ENCODE results near the gene ZNF367. TPM values are rescaled to one million over a fixed set of nuclear protein-coding genes. Genes with fewer than 3 reads are reported as not detected.

The ZNF367 gene
- total and polyA plus RNA-seq, 9 of the 15 experiments (the other 6 are each of a cell fraction or from before 2014, with no cell fraction given): 2.7 to 14.4 (median 10.0) TPM

GRCh38 chr9:96462541-96462940, 44.4 kb upstream of the ZNF367 start:
- intact Hi-C loops (cut with micrococcal nuclease): no loop called here
- Histone ChIP-seq H2AFZ (ENCODE audit: low read depth, low read length) (no peak overlapping the region), H4K20me1 (replicated peaks; ENCODE audit: control insufficient read depth, insufficient read depth, low read length) (no peaks in the 10 kb centered on the region), H3K36me3 (ENCODE audit: control insufficient read depth, insufficient read depth, low read length) (no peaks in the 10 kb centered on the region), H3K9me1 (ENCODE audit: control insufficient read depth, insufficient read depth, low read length) (no peaks in the 10 kb centered on the region), H3K4me2 (ENCODE audit: insufficient read depth, low read length) (no peak overlapping the region), H3K79me2 (ENCODE audit: control insufficient read depth, insufficient read depth, low read length) (no peaks in the 10 kb centered on the region), H3K27me3 (ENCODE audit: control insufficient read depth in 2 of 2, insufficient read depth in 2 of 2, low read length in 2 of 2) (no peaks in the 10 kb centered on the region), H3K9ac (ENCODE audit: insufficient read depth in 1 of 2, low read depth in 2 of 2, low read length in 2 of 2) (no peak overlapping the region), H3K9me3 (replicated peaks; ENCODE audit: control insufficient read depth, insufficient read depth, low read depth, low read length) (no peaks in the 10 kb centered on the region), H3K4me1 (replicated peaks in 1 of 2; ENCODE audit: control insufficient read depth in 2 of 2, insufficient read depth in 2 of 2, low read length in 2 of 2) (no peaks in the 10 kb centered on the region; a peak in 1 of 5 replicates), H3K27ac (ENCODE audit: extremely low read depth, low read depth, low read length) (no peak overlapping the region), H3K4me3 (no peak overlapping the region)
- no peak for DNase-seq (ENCODE audit: extremely low read depth in 1 of 4, low spot score in 3 of 4)
- no peak for ATAC-seq
- 48% methylated on average over 6 of the region's 6 CpGs for WGBS (ENCODE audit: insufficient coverage, low coverage, missing lambda C conversion rate)
- FAIRE-seq: no peak
- POLR2A ChIA-PET: interaction anchor here (0.6 to 2.6 kb wide), 4 partner anchors 9 to 25 kb away, joined by 3 to 7 read pairs (median 4); partner anchors contain the start of gene HABP4
- TF ChIP-seq ZBTB26 (CRISPR knock-in tag; IDR thresholded peaks at IDR 0.05) (no peak), CREB5 (CRISPR knock-in tag; IDR thresholded peaks at IDR 0.05) (no peak), ID3 (CRISPR knock-in tag; IDR thresholded peaks at IDR 0.05) (no peak), ID3 (tag; IDR thresholded peaks at IDR 0.05) (no peak), MCM3 (IDR thresholded peaks at IDR 0.05) (no peak), NBN (IDR thresholded peaks at IDR 0.05; ENCODE audit: low read depth) (no peak), JUND (IDR thresholded peaks at IDR 0.05; ENCODE audit: borderline replicate concordance, low read depth, low read length) (no peak), JUND (tag; IDR thresholded peaks at IDR 0.05; ENCODE audit: borderline replicate concordance, low read depth, low read length) (no peak), GATAD2B (IDR thresholded peaks at IDR 0.05; ENCODE audit: borderline replicate concordance) (no peak), KAT8 (IDR thresholded peaks at IDR 0.05; ENCODE audit: low read depth) (no peak), ZNF780A (CRISPR knock-in tag; IDR thresholded peaks at IDR 0.05) (no peak), MTA1 (IDR thresholded peaks at IDR 0.05; ENCODE audit: borderline replicate concordance) (no peak), U2AF1 (optimal IDR thresholded peaks at IDR 0.05; ENCODE audit: low read depth, low read length) (no peak), ZFP30 (CRISPR knock-in tag; IDR thresholded peaks at IDR 0.05; ENCODE audit: borderline replicate concordance) (no peak), MEF2A (IDR thresholded peaks at IDR 0.05; ENCODE audit: control insufficient read depth, low read depth, low read length) (no peak)
- CTCF ChIA-PET (ENCODE audit: low intra/inter-chr PET ratio): no interaction called here
- no TSS peak for BruUV-seq (replicated peaks)
- in situ Hi-C loops (cut with MboI): no loop called here

Measured in K562 (cell line).